B cell (primary cell): ENCODE data around the gene GUSB.
"Not testable (repeated sequence)": the region's sequence is repeated elsewhere in the genome, so short reads cannot be mapped to it uniquely, and the experiment has no call there.

Experiments
- EZH2 ChIP-seq: IDR thresholded peaks from 2 replicates; pipeline ENCODE4 v1.6.1; 2012; ENCODE audit warnings: borderline replicate concordance, low read depth, mild to moderate bottlenecking, moderate library complexity, low read length; ENCODE audit not compliant: insufficient read depth, poor library complexity, severe bottlenecking
- TF ChIP-seq, protein P1 (sequence below): fragments of 200-600 bp; IDR thresholded peaks from one replicate; pipeline ENCODE4 v1.8.0; 2022; ENCODE audit warnings: antibody characterized with exemption, mild to moderate bottlenecking

DNA sequence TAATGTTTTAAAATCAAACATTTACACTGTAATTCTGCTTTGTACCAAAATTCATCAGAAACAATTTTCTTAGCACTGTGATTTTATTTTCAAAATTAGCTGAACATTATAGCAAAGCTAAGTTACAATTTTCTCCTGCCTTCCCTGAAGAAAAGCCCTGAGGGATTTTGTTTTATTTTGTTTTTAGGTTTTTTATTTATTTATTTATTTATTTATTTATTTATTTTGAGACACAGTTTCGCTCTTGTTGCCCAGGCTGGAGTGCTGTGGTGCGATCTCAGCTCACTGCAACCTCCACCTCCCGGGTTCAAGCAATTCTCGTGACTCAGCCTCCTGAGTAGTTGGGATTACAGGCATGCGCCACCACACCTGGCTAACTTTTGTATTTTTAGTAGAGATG lies 9.8 kb upstream of the GUSB start:
- TF ChIP-seq, protein P1, sequence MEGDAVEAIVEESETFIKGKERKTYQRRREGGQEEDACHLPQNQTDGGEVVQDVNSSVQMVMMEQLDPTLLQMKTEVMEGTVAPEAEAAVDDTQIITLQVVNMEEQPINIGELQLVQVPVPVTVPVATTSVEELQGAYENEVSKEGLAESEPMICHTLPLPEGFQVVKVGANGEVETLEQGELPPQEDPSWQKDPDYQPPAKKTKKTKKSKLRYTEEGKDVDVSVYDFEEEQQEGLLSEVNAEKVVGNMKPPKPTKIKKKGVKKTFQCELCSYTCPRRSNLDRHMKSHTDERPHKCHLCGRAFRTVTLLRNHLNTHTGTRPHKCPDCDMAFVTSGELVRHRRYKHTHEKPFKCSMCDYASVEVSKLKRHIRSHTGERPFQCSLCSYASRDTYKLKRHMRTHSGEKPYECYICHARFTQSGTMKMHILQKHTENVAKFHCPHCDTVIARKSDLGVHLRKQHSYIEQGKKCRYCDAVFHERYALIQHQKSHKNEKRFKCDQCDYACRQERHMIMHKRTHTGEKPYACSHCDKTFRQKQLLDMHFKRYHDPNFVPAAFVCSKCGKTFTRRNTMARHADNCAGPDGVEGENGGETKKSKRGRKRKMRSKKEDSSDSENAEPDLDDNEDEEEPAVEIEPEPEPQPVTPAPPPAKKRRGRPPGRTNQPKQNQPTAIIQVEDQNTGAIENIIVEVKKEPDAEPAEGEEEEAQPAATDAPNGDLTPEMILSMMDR = not testable (repeated sequence)
- TF ChIP-seq EZH2 = not testable (repeated sequence)
